K562 (cell line): ENCODE results near the gene PHF11.

ENCODE experiments used
- BHLHE40 ChIP-seq: IDR thresholded peaks from 2 replicates; pipeline ENCODE4 v1.6.1; 2011; ENCODE audit warnings: low read length, improper control_type of control experiment
- CXXC5 ChIP-seq: fragments of 250-450 bp; sonication (Bioruptor Pico); IDR thresholded peaks from 2 replicates; pipeline ENCODE4 v1.8.0; 2022; ENCODE audit warnings: inconsistent platforms, mild to moderate bottlenecking, moderate library complexity
- SMC3 ChIP-seq: conservative IDR thresholded peaks from 2 replicates; pipeline ENCODE4 v1.6.1; 2011; ENCODE audit warnings: low read depth, low read length, improper control_type of control experiment; ENCODE audit not compliant: insufficient read depth
- ZBTB11 ChIP-seq, 3 experiments: fragments of 200-800 bp in 1 of 3; fragments of 250-450 bp in 1 of 3; fragments of 450-650 bp in 1 of 3; sonication (Bioruptor Pico) in 1 of 3; sonication (Bioruptor generic) in 1 of 3; formaldehyde crosslinking in 1 of 3; IDR thresholded peaks; 2 replicates each; pipeline versions ENCODE4 v1.6.1 to v1.8.0; 2016 to 2022; ENCODE audit warnings: mild to moderate bottlenecking in 2 of 3, missing genetic modification characterization in 2 of 3, missing compliant biosample characterization in 1 of 3, moderate library complexity in 1 of 3
- ZC3H11A ChIP-seq: IDR thresholded peaks from 2 replicates; pipeline ENCODE4 v1.6.1; 2012; ENCODE audit warnings: low read depth, low read length, improper control_type of control experiment
- ZNF239 ChIP-seq: fragments of 250-450 bp; sonication (Bioruptor Pico); IDR thresholded peaks from 2 replicates; pipeline ENCODE4 v1.4.0; 2020; ENCODE audit warnings: mild to moderate bottlenecking
- TF ChIP-seq, protein P1 (sequence below), 3 experiments: IDR thresholded peaks in 2 of 3; conservative IDR thresholded peaks in 1 of 3; 2 replicates each; pipeline ENCODE4 v1.5.1; 2011 to 2012; ENCODE audit warnings: low read length in 3 of 3, mild to moderate bottlenecking in 3 of 3, control low read depth in 2 of 3, improper control_type of control experiment in 1 of 3, inconsistent platforms in 1 of 3, low read depth in 1 of 3, mixed read lengths in 1 of 3, moderate library complexity in 1 of 3; ENCODE audit not compliant: insufficient read depth in 2 of 3
- TF ChIP-seq, protein P2 (sequence below): IDR thresholded peaks from 2 replicates; pipeline ENCODE4 v1.6.1; 2016; ENCODE audit warnings: missing genetic modification characterization, missing compliant biosample characterization

DNA sequence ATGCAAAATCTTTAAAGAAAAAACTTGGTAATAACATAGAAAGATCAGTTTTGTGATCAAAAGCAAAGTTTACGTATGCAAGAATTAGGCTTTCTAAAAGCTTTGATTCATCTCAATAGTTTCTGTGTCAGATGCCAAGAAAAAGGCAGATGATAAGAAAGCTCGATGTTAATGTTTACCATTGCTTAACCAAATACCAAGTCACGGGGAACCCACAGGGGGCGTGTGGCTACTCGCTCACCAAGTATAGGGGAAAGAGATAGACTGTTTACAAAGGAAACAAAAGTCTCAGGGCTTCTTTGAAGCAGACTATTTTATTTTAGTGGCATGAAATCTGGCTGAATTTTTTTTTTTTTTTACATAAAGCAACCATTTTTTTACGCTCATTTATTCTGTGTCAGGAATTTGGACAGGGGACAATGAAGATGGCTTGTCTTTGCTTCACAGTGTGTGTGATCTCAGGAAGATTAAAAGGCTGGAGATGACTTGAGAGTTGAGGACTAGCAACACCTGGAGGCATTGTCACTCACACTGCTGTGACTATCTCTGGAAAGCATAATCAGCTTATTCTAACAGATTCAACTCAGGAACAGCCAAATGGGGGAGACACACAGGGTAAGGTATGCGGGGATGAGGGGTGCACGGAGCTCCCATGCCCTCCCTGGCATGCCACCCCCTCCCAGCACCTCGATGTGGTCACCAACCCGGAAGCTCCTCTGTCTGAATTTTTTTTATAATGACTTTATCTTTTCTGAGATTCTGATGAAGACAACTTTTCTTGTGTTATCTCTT, 64.7 kb downstream of the PHF11 start:
- TF ChIP-seq, protein P1, sequence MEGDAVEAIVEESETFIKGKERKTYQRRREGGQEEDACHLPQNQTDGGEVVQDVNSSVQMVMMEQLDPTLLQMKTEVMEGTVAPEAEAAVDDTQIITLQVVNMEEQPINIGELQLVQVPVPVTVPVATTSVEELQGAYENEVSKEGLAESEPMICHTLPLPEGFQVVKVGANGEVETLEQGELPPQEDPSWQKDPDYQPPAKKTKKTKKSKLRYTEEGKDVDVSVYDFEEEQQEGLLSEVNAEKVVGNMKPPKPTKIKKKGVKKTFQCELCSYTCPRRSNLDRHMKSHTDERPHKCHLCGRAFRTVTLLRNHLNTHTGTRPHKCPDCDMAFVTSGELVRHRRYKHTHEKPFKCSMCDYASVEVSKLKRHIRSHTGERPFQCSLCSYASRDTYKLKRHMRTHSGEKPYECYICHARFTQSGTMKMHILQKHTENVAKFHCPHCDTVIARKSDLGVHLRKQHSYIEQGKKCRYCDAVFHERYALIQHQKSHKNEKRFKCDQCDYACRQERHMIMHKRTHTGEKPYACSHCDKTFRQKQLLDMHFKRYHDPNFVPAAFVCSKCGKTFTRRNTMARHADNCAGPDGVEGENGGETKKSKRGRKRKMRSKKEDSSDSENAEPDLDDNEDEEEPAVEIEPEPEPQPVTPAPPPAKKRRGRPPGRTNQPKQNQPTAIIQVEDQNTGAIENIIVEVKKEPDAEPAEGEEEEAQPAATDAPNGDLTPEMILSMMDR (IDR thresholded peaks at IDR 0.05 in 2 of 3, conservative IDR thresholded peaks at IDR 0.05 in 1 of 3; ENCODE audit: insufficient read depth in 2 of 3, low read depth in 1 of 3, low read length in 3 of 3), result peak in 1 of 3 experiments; percentile 20; a peak in 2 of 6 replicates
- TF ChIP-seq, protein P2, sequence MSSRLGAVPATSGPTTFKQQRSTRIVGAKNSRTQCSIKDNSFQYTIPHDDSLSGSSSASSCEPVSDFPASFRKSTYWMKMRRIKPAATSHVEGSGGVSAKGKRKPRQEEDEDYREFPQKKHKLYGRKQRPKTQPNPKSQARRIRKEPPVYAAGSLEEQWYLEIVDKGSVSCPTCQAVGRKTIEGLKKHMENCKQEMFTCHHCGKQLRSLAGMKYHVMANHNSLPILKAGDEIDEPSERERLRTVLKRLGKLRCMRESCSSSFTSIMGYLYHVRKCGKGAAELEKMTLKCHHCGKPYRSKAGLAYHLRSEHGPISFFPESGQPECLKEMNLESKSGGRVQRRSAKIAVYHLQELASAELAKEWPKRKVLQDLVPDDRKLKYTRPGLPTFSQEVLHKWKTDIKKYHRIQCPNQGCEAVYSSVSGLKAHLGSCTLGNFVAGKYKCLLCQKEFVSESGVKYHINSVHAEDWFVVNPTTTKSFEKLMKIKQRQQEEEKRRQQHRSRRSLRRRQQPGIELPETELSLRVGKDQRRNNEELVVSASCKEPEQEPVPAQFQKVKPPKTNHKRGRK (tag), result no peak
- no peak for TF ChIP-seq BHLHE40
- no peak for TF ChIP-seq ZNF239 (CRISPR knock-in tag)
- no peak for TF ChIP-seq ZBTB11 (CRISPR knock-in tag; IDR thresholded peaks at IDR 0.05)
- no peak for TF ChIP-seq SMC3
- no peak for TF ChIP-seq ZC3H11A
- TF ChIP-seq CXXC5 (CRISPR knock-in tag), result no peak
